ENCODE data around the gene MACROD2. TPM values are rescaled to one million over a fixed set of nuclear protein-coding genes. Genes with fewer than 3 reads are reported as not detected.

The MACROD2 gene
- total and polyA plus RNA-seq, 4 donors = 0.66 to 10.5 (median 3.3) TPM

DNA sequence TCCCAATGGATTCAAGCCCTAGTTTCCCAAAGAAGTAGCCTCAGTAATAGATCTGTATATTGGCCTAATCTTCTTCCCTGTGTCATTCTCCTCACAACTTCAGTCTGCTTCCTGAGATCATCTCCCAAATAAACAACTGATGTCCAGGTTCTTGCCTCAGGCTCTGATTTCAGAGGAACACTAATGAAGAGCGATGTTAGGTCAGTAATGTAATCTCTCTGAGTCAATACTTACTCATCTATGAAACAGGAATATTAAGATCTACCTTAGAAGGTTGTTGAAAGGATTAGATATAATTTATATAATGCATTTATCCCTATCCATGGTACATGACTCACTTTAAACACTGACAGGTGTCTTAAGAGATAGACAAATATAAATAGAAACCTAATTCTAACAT lies 588.1 kb downstream of the MACROD2 start:
- 96% methylated on average over 1 of the region's 1 CpG for WGBS
- H3K27ac ChIP-seq (ENCODE audit: low read depth in 1 of 2, low read length in 2 of 2) = no peak overlapping the region
- no peak overlapping the region for H3K4me3 ChIP-seq (ENCODE audit: low read depth in 1 of 3, low read length in 3 of 3)
- TF ChIP-seq JUND (IDR thresholded peaks at IDR 0.05) (no peak), NR2F2 (IDR thresholded peaks at IDR 0.05) (no peak), HNF4A (conservative IDR thresholded peaks at IDR 0.05) (no peak), GABPA (IDR thresholded peaks at IDR 0.05 in 1 of 2, conservative IDR thresholded peaks at IDR 0.05 in 1 of 2) (no peak)
- TF ChIP-seq, protein P1, sequence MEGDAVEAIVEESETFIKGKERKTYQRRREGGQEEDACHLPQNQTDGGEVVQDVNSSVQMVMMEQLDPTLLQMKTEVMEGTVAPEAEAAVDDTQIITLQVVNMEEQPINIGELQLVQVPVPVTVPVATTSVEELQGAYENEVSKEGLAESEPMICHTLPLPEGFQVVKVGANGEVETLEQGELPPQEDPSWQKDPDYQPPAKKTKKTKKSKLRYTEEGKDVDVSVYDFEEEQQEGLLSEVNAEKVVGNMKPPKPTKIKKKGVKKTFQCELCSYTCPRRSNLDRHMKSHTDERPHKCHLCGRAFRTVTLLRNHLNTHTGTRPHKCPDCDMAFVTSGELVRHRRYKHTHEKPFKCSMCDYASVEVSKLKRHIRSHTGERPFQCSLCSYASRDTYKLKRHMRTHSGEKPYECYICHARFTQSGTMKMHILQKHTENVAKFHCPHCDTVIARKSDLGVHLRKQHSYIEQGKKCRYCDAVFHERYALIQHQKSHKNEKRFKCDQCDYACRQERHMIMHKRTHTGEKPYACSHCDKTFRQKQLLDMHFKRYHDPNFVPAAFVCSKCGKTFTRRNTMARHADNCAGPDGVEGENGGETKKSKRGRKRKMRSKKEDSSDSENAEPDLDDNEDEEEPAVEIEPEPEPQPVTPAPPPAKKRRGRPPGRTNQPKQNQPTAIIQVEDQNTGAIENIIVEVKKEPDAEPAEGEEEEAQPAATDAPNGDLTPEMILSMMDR (IDR thresholded peaks at IDR 0.05; ENCODE audit: low read depth, low read length, missing input control) = no peak
- DNase-seq (ENCODE audit: low spot score) = no peak
- H3K27me3 ChIP-seq (ENCODE audit: control insufficient read depth in 4 of 4, insufficient read depth in 4 of 4, low read length in 3 of 4) = peaks cover 0 to 11% (median 0%) of the 10 kb centered on the region in 4 donors
- H3K9me3 ChIP-seq (ENCODE audit: control insufficient read depth in 4 of 4, low read length in 3 of 4) = no peaks in the 10 kb centered on the region
- no peak overlapping the region for H3K9ac ChIP-seq (ENCODE audit: low read depth in 1 of 2, low read length in 2 of 2)
- no peaks in the 10 kb centered on the region for H3K36me3 ChIP-seq (ENCODE audit: control insufficient read depth in 4 of 4, insufficient read depth in 3 of 4, low read depth in 1 of 4, low read length in 3 of 4)
- H3K4me1 ChIP-seq (ENCODE audit: control insufficient read depth in 4 of 4, insufficient read depth in 4 of 4, low read length in 3 of 4) = peaks cover 0 to 6% (median 3%) of the 10 kb centered on the region in 4 donors

DNA sequence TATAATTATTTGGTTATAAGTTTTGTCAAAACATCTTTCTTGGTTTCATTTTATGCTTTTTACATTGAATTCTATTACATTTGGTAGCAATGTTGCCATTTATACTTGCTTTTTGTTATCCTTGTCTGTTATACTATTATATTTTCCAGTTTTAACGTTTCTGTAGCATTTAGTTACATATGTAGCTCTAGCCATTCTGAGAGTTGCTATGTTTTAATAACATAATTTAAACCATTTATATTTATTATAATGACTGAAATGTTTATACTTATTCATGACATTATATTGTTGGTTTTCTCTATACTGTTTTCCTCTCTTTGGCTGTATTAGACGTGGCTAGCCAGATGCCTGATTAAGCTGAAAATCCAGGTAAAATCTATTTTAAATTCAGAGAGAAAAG lies 594.1 kb downstream of the MACROD2 start:
- TF ChIP-seq, protein P1 (IDR thresholded peaks at IDR 0.05; ENCODE audit: low read depth, low read length, missing input control) = no peak
- no peak for TF ChIP-seq YY1 (IDR thresholded peaks at IDR 0.05)
- TF ChIP-seq, protein P2, sequence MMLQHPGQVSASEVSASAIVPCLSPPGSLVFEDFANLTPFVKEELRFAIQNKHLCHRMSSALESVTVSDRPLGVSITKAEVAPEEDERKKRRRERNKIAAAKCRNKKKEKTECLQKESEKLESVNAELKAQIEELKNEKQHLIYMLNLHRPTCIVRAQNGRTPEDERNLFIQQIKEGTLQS (IDR thresholded peaks at IDR 0.05) = no peak
- no peak for TF ChIP-seq RXRA (IDR thresholded peaks at IDR 0.05)
- TF ChIP-seq FOXA2 (IDR thresholded peaks at IDR 0.05) = no peak
- TF ChIP-seq EGR1 (IDR thresholded peaks at IDR 0.05; ENCODE audit: low read depth in 2 of 2) = no peak
- TF ChIP-seq NR2F2 (IDR thresholded peaks at IDR 0.05) = no peak
- TF ChIP-seq, protein P3, sequence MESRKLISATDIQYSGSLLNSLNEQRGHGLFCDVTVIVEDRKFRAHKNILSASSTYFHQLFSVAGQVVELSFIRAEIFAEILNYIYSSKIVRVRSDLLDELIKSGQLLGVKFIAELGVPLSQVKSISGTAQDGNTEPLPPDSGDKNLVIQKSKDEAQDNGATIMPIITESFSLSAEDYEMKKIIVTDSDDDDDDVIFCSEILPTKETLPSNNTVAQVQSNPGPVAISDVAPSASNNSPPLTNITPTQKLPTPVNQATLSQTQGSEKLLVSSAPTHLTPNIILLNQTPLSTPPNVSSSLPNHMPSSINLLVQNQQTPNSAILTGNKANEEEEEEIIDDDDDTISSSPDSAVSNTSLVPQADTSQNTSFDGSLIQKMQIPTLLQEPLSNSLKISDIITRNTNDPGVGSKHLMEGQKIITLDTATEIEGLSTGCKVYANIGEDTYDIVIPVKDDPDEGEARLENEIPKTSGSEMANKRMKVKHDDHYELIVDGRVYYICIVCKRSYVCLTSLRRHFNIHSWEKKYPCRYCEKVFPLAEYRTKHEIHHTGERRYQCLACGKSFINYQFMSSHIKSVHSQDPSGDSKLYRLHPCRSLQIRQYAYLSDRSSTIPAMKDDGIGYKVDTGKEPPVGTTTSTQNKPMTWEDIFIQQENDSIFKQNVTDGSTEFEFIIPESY (IDR thresholded peaks at IDR 0.05) = no peak
- TF ChIP-seq, protein P4, sequence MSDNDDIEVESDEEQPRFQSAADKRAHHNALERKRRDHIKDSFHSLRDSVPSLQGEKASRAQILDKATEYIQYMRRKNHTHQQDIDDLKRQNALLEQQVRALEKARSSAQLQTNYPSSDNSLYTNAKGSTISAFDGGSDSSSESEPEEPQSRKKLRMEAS (IDR thresholded peaks at IDR 0.05) = no peak
- TF ChIP-seq SP1 (IDR thresholded peaks at IDR 0.05) = no peak
- TF ChIP-seq, protein P5, sequence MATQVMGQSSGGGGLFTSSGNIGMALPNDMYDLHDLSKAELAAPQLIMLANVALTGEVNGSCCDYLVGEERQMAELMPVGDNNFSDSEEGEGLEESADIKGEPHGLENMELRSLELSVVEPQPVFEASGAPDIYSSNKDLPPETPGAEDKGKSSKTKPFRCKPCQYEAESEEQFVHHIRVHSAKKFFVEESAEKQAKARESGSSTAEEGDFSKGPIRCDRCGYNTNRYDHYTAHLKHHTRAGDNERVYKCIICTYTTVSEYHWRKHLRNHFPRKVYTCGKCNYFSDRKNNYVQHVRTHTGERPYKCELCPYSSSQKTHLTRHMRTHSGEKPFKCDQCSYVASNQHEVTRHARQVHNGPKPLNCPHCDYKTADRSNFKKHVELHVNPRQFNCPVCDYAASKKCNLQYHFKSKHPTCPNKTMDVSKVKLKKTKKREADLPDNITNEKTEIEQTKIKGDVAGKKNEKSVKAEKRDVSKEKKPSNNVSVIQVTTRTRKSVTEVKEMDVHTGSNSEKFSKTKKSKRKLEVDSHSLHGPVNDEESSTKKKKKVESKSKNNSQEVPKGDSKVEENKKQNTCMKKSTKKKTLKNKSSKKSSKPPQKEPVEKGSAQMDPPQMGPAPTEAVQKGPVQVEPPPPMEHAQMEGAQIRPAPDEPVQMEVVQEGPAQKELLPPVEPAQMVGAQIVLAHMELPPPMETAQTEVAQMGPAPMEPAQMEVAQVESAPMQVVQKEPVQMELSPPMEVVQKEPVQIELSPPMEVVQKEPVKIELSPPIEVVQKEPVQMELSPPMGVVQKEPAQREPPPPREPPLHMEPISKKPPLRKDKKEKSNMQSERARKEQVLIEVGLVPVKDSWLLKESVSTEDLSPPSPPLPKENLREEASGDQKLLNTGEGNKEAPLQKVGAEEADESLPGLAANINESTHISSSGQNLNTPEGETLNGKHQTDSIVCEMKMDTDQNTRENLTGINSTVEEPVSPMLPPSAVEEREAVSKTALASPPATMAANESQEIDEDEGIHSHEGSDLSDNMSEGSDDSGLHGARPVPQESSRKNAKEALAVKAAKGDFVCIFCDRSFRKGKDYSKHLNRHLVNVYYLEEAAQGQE (IDR thresholded peaks at IDR 0.05) = no peak
- TF ChIP-seq HNF4A (conservative IDR thresholded peaks at IDR 0.05) = no peak
- TF ChIP-seq GABPA (IDR thresholded peaks at IDR 0.05 in 1 of 2, conservative IDR thresholded peaks at IDR 0.05 in 1 of 2) = no peak
- TF ChIP-seq JUND (IDR thresholded peaks at IDR 0.05) = no peak
- TF ChIP-seq RAD21 (IDR thresholded peaks at IDR 0.05) = no peak
- TF ChIP-seq HNF4G (IDR thresholded peaks at IDR 0.05) = no peak
- no peak for TF ChIP-seq TAF1 (conservative IDR thresholded peaks at IDR 0.05)
- TF ChIP-seq FOXA1 (IDR thresholded peaks at IDR 0.05) = no peak
- 94% methylated on average over 2 of the region's 2 CpGs for WGBS

More for the DNA sequence above, 594.1 kb downstream of the MACROD2 start:
- Histone ChIP-seq H3K4me3 (ENCODE audit: low read depth in 1 of 3, low read length in 3 of 3) (no peak overlapping the region), H3K4me1 (ENCODE audit: control insufficient read depth in 4 of 4, insufficient read depth in 4 of 4, low read length in 3 of 4) (no peaks in the 10 kb centered on the region), H3K36me3 (ENCODE audit: control insufficient read depth in 4 of 4, insufficient read depth in 3 of 4, low read depth in 1 of 4, low read length in 3 of 4) (no peaks in the 10 kb centered on the region), H3K27me3 (ENCODE audit: control insufficient read depth in 4 of 4, insufficient read depth in 4 of 4, low read length in 3 of 4) (peaks cover 0 to 4% (median 0%) of the 10 kb centered on the region in 4 donors), H3K27ac (ENCODE audit: low read depth in 1 of 2, low read length in 2 of 2) (no peak overlapping the region), H3K9me3 (ENCODE audit: control insufficient read depth in 4 of 4, low read length in 3 of 4) (peaks cover 0 to 10% (median 2%) of the 10 kb centered on the region in 4 donors), H3K9ac (ENCODE audit: low read depth in 1 of 2, low read length in 2 of 2) (no peak overlapping the region)
- DNase-seq (ENCODE audit: low spot score) = no peak

Measured in liver (tissue), 9 donors.